Karpas-422 (cell line): Measurements from ENCODE around the gene PITPNC1. TPM values are rescaled to one million over a fixed set of nuclear protein-coding genes. Genes with fewer than 3 reads are reported as not detected.
A peak's percentile ranks its signal among the peaks of the same experiment; 100 is the strongest.
"Not testable (repeated sequence)": the region's sequence is repeated elsewhere in the genome, so short reads cannot be mapped to it uniquely, and the experiment has no call there.

Experiments used
- DNase-seq: peaks from one replicate; pipeline ENCODE4 v3.0.0-alpha.2; 2015
- H2AFZ ChIP-seq: fragments of 200-600 bp; sonication (generic); 2 replicates; pipeline ENCODE4 v1.6.1; 2014; ENCODE audit warnings: antibody characterized with exemption, low read length, mixed read lengths
- H3K27ac ChIP-seq: fragments of 200-600 bp; sonication (generic); 2 replicates; pipeline ENCODE4 v1.5.1; 2014; ENCODE audit warnings: mild to moderate bottlenecking, low read length, moderate library complexity
- H3K27me3 ChIP-seq: fragments of 200-600 bp; sonication (generic); 2 replicates; pipeline ENCODE4 v1.6.1; 2014; ENCODE audit warnings: low read length, mixed read lengths
- H3K36me3 ChIP-seq: fragments of 200-600 bp; sonication (generic); 2 replicates; pipeline ENCODE4 v1.6.1; 2014; ENCODE audit warnings: low read length, mixed read lengths; ENCODE audit not compliant: insufficient read depth
- H3K4me1 ChIP-seq: fragments of 200-600 bp; sonication (generic); 2 replicates; pipeline ENCODE4 v1.6.1; 2014; ENCODE audit warnings: mild to moderate bottlenecking, low read length, mixed read lengths
- H3K4me2 ChIP-seq: fragments of 200-600 bp; sonication (generic); 2 replicates; pipeline ENCODE4 v1.6.1; 2014; ENCODE audit warnings: low read length, low read depth, mild to moderate bottlenecking; ENCODE audit not compliant: poor library complexity, severe bottlenecking
- H3K4me3 ChIP-seq: fragments of 200-600 bp; sonication (generic); 2 replicates; pipeline ENCODE4 v1.5.1; 2014; ENCODE audit warnings: mild to moderate bottlenecking, antibody characterized with exemption, low read length, mixed read lengths
- H3K79me2 ChIP-seq: fragments of 200-600 bp; sonication (generic); 2 replicates; pipeline ENCODE4 v1.6.1; 2014; ENCODE audit warnings: mild to moderate bottlenecking, low read length, mixed read lengths
- H3K9ac ChIP-seq: fragments of 200-600 bp; sonication (generic); 2 replicates; pipeline ENCODE4 v1.6.0; 2014; ENCODE audit warnings: low read length
- H3K9me2 ChIP-seq: fragments of 200-600 bp; sonication (generic), shearing (Covaris generic); replicated peaks from 2 replicates; pipeline ENCODE4 v1.6.0; 2014; ENCODE audit warnings: mild to moderate bottlenecking, low read length, moderate library complexity; ENCODE audit not compliant: insufficient read depth
- H3K9me3 ChIP-seq: fragments of 300-700, 200-600 bp; sonication (generic); 2 replicates; pipeline ENCODE4 v1.6.1; 2014; ENCODE audit warnings: low read length, mixed read lengths
- H4K20me1 ChIP-seq: fragments of 200-600 bp; sonication (generic); 2 replicates; pipeline ENCODE4 v1.6.1; 2014; ENCODE audit warnings: mild to moderate bottlenecking, antibody characterized with exemption, low read length, low read depth; ENCODE audit not compliant: insufficient read depth
- total RNA-seq: library from RNA; depleted of rRNA; stranded (reverse); fragments of >200 nt; shearing (Covaris generic); gene quantifications from 2 replicates; pipeline ENCODE4 v1.2.3, GENCODE V29; 2014; ENCODE audit warnings: low replicate concordance

Gene PITPNC1
- total RNA-seq, 1 experiment from 2014 or later, result 3.8 TPM

DNA sequence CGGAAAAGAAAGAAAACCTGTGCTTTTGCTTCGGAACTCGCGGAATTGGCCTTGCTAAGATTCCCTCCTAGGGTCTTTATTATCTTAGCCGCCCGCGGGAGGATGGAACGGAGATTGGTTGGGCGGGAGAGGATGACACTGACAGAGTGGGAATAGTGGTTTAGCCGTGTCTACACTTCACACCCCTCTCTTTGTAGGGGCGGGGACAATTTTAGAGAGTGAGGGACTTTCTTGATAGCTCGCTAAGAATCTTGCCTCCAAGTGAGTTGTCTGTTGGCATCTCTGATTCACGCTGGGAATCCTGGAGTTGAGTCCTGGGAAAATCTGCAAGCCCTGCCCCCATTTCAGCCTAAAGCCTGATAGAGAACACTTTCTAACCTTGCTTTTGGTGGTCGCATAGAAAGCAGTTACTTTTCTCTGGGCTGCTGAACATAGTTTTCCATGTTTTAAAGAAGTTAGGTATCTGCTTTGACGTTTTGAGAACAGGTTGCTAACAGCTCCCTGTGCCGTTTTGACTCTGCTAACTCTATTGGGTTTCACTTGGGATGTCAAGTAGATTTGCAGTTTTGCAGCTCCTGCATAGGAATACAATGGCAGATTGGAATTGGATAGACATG, 341.4 kb downstream of the PITPNC1 start:
- Histone ChIP-seq H2AFZ (peak overlapping the region; percentile 57; the same call in 1 of the 2 replicates), H3K79me2 (peaks cover 44% of the 10 kb centered on the region)
- peak; percentile 76 for DNase-seq

DNA sequence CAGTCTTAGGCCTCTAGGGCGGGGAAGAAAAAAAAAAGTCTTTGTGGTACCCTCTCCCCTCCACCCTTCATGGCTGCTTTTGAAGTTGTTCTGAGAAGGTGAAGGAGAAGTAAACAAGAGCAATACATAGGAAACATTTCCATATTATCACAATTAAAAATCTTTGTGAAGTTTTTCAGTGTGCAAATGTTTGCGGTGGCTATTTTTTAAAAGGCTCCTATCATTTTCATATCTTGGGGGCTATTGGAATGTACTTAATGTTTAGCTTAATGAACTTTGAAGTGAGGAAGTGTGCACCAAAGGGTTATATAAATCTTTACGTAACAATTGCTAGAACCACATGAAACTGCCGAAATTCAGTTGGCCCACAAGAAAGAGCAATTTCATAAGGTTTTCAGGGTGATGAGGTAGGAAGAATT, 348.3 kb downstream of the PITPNC1 start:
- Histone ChIP-seq H3K4me1 (no peaks in the 10 kb centered on the region), H3K4me3 (no peak overlapping the region), H3K36me3 (peaks cover 76% of the 10 kb centered on the region), H2AFZ (no peak overlapping the region), H4K20me1 (no peaks in the 10 kb centered on the region), H3K4me2 (no peak overlapping the region), H3K9me3 (no peaks in the 10 kb centered on the region), H3K27ac (no peak overlapping the region), H3K9ac (no peak overlapping the region), H3K9me2 (no peaks in the 10 kb centered on the region), H3K79me2 (peaks cover 38% of the 10 kb centered on the region), H3K27me3 (no peaks in the 10 kb centered on the region)
- DNase-seq, result no peak

More for the DNA sequence above, 341.4 kb downstream of the PITPNC1 start:
- Histone ChIP-seq H4K20me1 (peaks cover 6% of the 10 kb centered on the region; the same call in 1 of the 2 replicates), H3K9me2 (no peaks in the 10 kb centered on the region), H3K4me2 (peak overlapping the region; percentile 65), H3K4me3 (peak overlapping the region; percentile 95), H3K9me3 (peaks cover under 1% of the 10 kb centered on the region; the same call in 1 of the 2 replicates), H3K27me3 (no peaks in the 10 kb centered on the region), H3K36me3 (peaks cover 24% of the 10 kb centered on the region), H3K9ac (peak overlapping the region; percentile 98), H3K4me1 (peaks cover 21% of the 10 kb centered on the region), H3K27ac (peak overlapping the region; percentile 84)

DNA sequence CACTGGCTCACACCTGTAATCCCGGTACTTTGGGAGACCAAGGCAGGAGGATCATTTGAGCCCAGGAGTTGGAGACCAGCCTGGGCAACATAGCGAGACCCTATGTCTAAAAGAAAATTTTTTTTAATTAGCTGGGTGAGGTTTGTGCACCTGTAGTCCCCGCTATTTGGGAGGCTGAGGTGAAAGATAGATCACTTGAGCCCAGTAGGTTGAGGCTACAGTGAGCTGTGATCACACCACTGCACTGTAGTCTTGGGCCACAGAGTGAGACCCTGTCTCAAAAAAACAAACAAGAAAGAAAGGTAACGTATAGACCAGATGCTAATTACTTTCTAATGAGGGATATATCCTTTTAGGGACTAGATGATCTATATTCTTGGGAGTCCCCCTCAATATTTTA, 348.7 kb downstream of the PITPNC1 start:
- Histone ChIP-seq H3K4me3 (no peak overlapping the region), H3K9ac (no peak overlapping the region), H3K9me3 (no peaks in the 10 kb centered on the region), H3K27me3 (no peaks in the 10 kb centered on the region), H3K79me2 (peaks cover 37% of the 10 kb centered on the region), H3K9me2 (no peaks in the 10 kb centered on the region), H3K27ac (no peak overlapping the region), H2AFZ (no peak overlapping the region), H3K4me1 (no peaks in the 10 kb centered on the region), H4K20me1 (no peaks in the 10 kb centered on the region), H3K4me2 (no peak overlapping the region), H3K36me3 (peaks cover 75% of the 10 kb centered on the region)
- no peak for DNase-seq

DNA sequence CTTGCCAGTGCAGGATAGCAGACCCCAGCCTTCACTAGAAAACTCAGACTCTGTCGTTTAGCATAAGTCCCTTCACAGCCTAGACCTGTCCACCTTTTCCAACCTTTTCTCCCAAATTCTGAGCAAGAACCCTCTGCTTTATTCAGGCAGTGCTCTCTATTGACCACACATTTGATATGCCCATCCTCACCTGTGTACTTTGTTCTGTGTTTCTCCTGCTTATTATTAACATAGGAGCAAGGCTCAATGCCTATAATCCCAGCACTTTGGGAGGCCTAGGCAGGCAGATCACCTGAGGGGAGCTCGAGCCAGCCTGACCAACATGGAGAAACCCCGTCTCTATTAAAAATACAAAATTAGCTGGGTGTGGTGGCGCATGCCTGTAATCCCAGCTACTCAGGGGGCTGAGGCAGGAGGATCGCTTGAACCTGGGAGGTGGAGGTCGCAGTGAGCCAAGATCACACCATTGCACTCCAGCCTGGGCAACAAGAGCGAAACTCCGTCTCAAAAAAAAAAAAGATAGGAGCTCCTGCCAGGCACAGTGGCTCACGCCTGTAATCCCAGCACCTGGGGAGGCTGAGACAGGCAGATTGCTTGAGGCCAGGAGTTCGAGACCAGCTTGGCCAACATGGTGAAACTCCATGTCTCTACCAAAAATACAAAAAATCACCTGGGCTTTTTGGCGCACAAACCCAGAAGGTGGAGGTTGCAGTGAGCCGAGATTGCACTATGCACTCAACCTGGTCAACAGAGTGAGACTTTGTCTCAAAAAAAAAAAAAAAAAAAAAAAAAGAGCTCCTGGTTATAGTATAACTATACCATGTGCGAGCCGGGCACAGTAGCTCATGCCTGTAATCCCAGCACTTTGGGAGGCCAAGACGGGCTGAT, 350.3 kb downstream of the PITPNC1 start:
- H3K36me3 ChIP-seq, result peaks cover 73% of the 10 kb centered on the region
- not testable (repeated sequence) for H3K27ac ChIP-seq, H3K27me3 ChIP-seq, H3K9me3 ChIP-seq, H3K4me2 ChIP-seq, H3K9me2 ChIP-seq, H3K4me3 ChIP-seq, DNase-seq, H2AFZ ChIP-seq, H3K9ac ChIP-seq, H3K4me1 ChIP-seq, H4K20me1 ChIP-seq
- peaks cover 37% of the 10 kb centered on the region for H3K79me2 ChIP-seq

DNA sequence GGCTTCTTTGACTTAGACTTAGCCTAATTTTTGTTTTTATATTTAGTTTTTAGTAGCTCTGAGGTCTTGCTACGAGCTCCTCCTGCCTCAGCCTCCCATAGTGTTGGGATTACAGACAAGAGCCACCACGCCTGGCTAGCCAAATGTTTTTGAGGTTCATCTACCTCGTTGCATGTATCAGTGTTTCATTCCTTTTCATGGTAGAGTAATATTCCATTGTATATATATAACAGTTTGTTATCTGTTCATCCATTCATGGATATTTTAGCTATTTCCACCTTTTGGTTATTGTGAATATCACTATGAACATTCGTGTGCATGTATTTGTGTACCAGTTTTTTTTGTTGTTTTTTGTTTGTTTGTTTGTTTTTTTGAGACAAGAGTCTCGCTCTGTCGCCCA, 352.8 kb downstream of the PITPNC1 start:
- no peak overlapping the region for H3K4me2 ChIP-seq
- no peaks in the 10 kb centered on the region for H3K9me3 ChIP-seq
- H3K27me3 ChIP-seq, result no peaks in the 10 kb centered on the region
- no peak overlapping the region for H3K9ac ChIP-seq
- H3K27ac ChIP-seq, result no peak overlapping the region
- no peaks in the 10 kb centered on the region for H4K20me1 ChIP-seq
- no peaks in the 10 kb centered on the region for H3K9me2 ChIP-seq
- peaks cover 73% of the 10 kb centered on the region for H3K36me3 ChIP-seq
- no peak overlapping the region for H3K4me3 ChIP-seq
- DNase-seq, result no peak
- no peaks in the 10 kb centered on the region for H3K4me1 ChIP-seq
- peaks cover 52% of the 10 kb centered on the region for H3K79me2 ChIP-seq
- H2AFZ ChIP-seq, result no peak overlapping the region

DNA sequence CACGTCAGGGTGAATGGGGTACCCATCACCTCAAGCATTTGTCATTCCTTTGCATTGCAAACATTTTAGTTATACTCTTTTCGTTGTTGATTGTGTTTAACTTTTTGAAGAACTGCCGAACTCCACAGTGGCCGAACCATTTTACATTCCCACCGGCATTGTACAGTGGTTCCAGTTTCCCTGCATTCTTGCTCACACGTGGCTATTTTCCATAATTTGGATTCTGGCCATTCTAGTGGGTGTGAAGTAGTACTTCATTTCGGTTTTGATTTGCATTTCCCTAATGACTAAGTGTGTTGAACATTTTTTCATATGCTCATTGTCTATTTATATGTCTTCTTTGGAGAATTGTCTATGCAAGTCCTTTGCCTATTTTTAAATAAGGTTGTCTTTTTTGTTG, 353.6 kb downstream of the PITPNC1 start:
- Histone ChIP-seq H3K27ac (no peak overlapping the region), H3K9me2 (no peaks in the 10 kb centered on the region), H2AFZ (no peak overlapping the region), H3K27me3 (no peaks in the 10 kb centered on the region), H3K9ac (no peak overlapping the region), H3K36me3 (peaks cover 71% of the 10 kb centered on the region), H3K4me3 (no peak overlapping the region), H4K20me1 (no peaks in the 10 kb centered on the region), H3K4me2 (no peak overlapping the region), H3K79me2 (peaks cover 56% of the 10 kb centered on the region), H3K9me3 (no peaks in the 10 kb centered on the region), H3K4me1 (no peaks in the 10 kb centered on the region)
- no peak for DNase-seq

DNA sequence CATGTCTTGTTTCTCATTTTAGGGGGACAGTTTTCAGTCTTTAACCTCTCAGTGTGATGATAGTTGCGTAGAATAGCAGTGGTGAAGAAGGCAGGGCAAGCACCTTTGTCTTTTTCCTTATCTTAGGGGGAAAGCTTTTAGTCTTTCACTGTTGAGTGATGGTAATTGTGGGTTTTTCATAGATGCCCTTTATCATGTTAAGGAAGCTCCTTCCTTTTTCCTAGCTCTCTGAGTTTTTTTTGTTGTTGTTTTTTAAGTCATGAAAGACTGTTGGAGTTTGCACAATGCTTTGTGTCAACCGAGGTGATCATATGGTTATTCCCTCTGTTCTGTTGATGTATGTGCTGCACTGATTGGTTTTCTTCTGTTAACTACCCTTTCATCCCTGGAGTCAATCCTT, 356.4 kb downstream of the PITPNC1 start:
- DNase-seq, result no peak
- peaks cover 55% of the 10 kb centered on the region for H3K79me2 ChIP-seq
- H3K9me2 ChIP-seq, result no peaks in the 10 kb centered on the region
- no peaks in the 10 kb centered on the region for H4K20me1 ChIP-seq
- no peaks in the 10 kb centered on the region for H3K27me3 ChIP-seq
- H3K36me3 ChIP-seq, result peaks cover 80% of the 10 kb centered on the region
- H3K4me3 ChIP-seq, result no peak overlapping the region
- no peak overlapping the region for H2AFZ ChIP-seq
- no peak overlapping the region for H3K27ac ChIP-seq
- H3K4me1 ChIP-seq, result no peaks in the 10 kb centered on the region
- H3K4me2 ChIP-seq, result no peak overlapping the region
- H3K9me3 ChIP-seq, result no peaks in the 10 kb centered on the region
- no peak overlapping the region for H3K9ac ChIP-seq

DNA sequence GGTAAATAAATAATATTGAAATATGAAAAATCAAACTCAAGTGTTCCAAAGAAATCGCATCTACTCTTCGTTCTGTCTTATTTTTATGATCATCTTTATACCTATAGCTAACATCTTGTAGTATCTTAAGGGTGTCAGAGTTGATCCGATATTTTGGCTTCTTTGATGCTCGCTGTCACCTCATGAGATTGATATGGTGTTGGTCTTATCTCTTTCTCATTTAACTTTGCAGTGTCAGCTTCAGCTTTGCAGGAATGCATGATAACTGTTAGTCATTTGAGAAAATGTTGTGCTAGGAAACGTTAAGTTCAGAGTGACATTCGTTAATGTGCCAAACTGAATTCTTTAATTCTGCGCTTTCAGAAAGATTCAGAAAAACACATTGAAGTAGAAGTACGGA, 360.1 kb downstream of the PITPNC1 start:
- no peak for DNase-seq
- H4K20me1 ChIP-seq, result no peaks in the 10 kb centered on the region
- H3K9me2 ChIP-seq, result no peaks in the 10 kb centered on the region
- H3K9ac ChIP-seq, result no peak overlapping the region
- no peaks in the 10 kb centered on the region for H3K9me3 ChIP-seq
- H3K4me2 ChIP-seq, result no peak overlapping the region
- no peak overlapping the region for H3K4me3 ChIP-seq
- no peaks in the 10 kb centered on the region for H3K4me1 ChIP-seq
- H3K27ac ChIP-seq, result no peak overlapping the region
- peaks cover 69% of the 10 kb centered on the region for H3K36me3 ChIP-seq
- H3K79me2 ChIP-seq, result peaks cover 29% of the 10 kb centered on the region
- no peak overlapping the region for H2AFZ ChIP-seq
- no peaks in the 10 kb centered on the region for H3K27me3 ChIP-seq
